Psoas muscle (tissue), 8 donors: ENCODE results near the gene SBDS. TPM values are rescaled to one million over a fixed set of nuclear protein-coding genes. Genes with fewer than 3 reads are reported as not detected.
A peak's percentile ranks its signal among the peaks of the same experiment; 100 is the strongest.

Experiments
- ATAC-seq, 4 donors: fragments of 200-7000 bp; cut with Tn5 transposase; one replicate each; pipeline ENCODE4 v1.9.1; 2020; ENCODE audit warnings: moderate library complexity in 3 of 4, mild to moderate bottlenecking in 2 of 4
- DNase-seq, 2 donors: peaks; one replicate each; pipeline ENCODE4 v3.0.0-alpha.2; 2020
- H3K27ac ChIP-seq: fragments of 200-600 bp; one replicate; pipeline ENCODE4 v1.8.0; 2022
- H3K27me3 ChIP-seq, 3 donors: fragments of 200-600 bp in 1 of 3; one replicate each; pipeline versions ENCODE4 v1.6.1 to v1.8.0; 2013 to 2022; ENCODE audit warnings: low read length in 2 of 3, mild to moderate bottlenecking in 2 of 3, moderate library complexity in 1 of 3; ENCODE audit not compliant: insufficient read depth in 3 of 3
- H3K36me3 ChIP-seq, 2 donors: fragments of 200-600 bp in 1 of 2; one replicate each; pipeline versions ENCODE4 v1.6.1 to v1.8.0; 2013 to 2022; ENCODE audit warnings: low read depth in 1 of 2, mild to moderate bottlenecking in 1 of 2, moderate library complexity in 1 of 2; ENCODE audit not compliant: insufficient read depth in 1 of 2
- H3K4me1 ChIP-seq: fragments of 200-600 bp; one replicate; pipeline ENCODE4 v1.8.0; 2022
- H3K4me3 ChIP-seq: fragments of 200-600 bp; one replicate; pipeline ENCODE4 v1.8.0; 2022; ENCODE audit warnings: mild to moderate bottlenecking
- H3K9me3 ChIP-seq: fragments of 200-600 bp; one replicate; pipeline ENCODE4 v1.8.0; 2022
- whole genome bisulfite sequencing, 3 donors: extraction: QIAGEN DNeasy Blood & Tissue Kit; methylation state at CpG; one replicate each; pipeline versions ENCODE4 v1.1.6 to v1.1.7; 2013; 5-methylcytosine and 5-hydroxymethylcytosine counted together
- intact Hi-C, 2 donors: fragments of 100-400 bp; cut with DNase I; formaldehyde crosslinking; loops; one replicate each; pipeline versions ENCODE4 v1.11.0 to v1.14.2; 2022
- polyA plus RNA-seq, 3 donors: library from polyadenylated mRNA; stranded (reverse); fragments of 200-250 nt; gene quantifications; one replicate each; pipeline ENCODE4 v1.2.3, GENCODE V29; 2013
- total RNA-seq, 4 donors: library from RNA; stranded (reverse); fragmentation: NEBNext Ultra II Directional in 2 of 4; extraction: Animal tissue kit (Norgen Biotek cat#: 25700) in 2 of 4; gene quantifications; one replicate each; pipeline versions ENCODE4 v1.2.1 to v1.2.4, GENCODE V29; 2021 to 2023
- TF ChIP-seq, protein P1 (sequence below): fragments of 200-600 bp; IDR thresholded peaks from one replicate; pipeline ENCODE4 v1.8.0; 2022; ENCODE audit warnings: antibody characterized with exemption
- donor health status: healthy with polysubstance abuse.
- donor health status: DM: no; HTN: no; CAD: no; lungs with moderate emphysema.
- donor health status: Bipolar disorder and iron deficiency.
- donor health status: healthy.
- donor health status: DM: yes; HTN: yes; CAD: no.
- donor health status: DM: no; HTN: no; CAD: no.
- donor health status: DM: no; HTN: no; CAD: no.
- donor health status: DM: yes; HTN: yes; CAD: no.

The SBDS gene
- total and polyA plus RNA-seq, 7 donors: 236 to 417 (median 389) TPM

DNA sequence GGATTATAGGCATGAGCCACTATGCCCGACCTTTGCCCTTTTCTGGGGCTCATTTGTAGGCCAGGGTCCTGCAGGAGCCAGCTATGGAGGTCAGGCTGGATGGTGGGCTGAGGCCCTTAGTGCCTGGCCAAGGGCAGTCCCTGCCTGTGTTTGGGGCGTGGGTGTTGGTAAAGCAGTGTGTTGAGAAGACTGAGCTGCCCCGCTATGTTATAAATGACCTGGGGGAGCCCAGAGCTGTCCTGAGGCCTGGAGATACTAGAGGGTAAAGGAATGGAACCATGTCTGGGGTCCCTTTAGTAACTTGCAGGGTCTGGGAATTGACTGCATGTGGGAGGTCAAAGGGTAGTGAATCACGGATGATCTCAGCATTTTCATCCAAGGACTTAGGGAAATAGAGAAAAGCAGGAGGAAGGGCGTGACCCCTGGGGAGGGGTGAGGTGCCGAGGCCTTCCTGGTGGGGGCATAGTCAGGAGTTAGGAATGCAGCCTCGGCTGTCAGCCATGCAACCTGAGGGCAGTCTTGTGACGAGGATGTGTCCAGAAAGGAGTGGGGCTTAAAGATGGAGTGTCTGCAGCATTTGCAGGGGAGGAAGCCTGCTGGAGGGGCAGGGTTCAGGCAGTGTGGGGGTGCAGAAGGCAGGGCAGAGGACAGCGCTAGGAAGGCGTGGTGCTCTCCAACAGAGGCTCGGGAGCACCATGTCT, 42.9 kb downstream of the SBDS start:
- no peak for DNase-seq

GRCh38 chr7:66950763-66951162, 44.6 kb downstream of the SBDS start:
- 86 to 94% (median 89%) methylated on average over 8 of the region's 8 CpGs for WGBS, 3 donors

More for the DNA sequence above, 42.9 kb downstream of the SBDS start:
- H3K4me1 ChIP-seq: no peaks in the 10 kb centered on the region
- intact Hi-C loops: no loop called here
- H3K27ac ChIP-seq: no peak overlapping the region
- TF ChIP-seq, protein P1, sequence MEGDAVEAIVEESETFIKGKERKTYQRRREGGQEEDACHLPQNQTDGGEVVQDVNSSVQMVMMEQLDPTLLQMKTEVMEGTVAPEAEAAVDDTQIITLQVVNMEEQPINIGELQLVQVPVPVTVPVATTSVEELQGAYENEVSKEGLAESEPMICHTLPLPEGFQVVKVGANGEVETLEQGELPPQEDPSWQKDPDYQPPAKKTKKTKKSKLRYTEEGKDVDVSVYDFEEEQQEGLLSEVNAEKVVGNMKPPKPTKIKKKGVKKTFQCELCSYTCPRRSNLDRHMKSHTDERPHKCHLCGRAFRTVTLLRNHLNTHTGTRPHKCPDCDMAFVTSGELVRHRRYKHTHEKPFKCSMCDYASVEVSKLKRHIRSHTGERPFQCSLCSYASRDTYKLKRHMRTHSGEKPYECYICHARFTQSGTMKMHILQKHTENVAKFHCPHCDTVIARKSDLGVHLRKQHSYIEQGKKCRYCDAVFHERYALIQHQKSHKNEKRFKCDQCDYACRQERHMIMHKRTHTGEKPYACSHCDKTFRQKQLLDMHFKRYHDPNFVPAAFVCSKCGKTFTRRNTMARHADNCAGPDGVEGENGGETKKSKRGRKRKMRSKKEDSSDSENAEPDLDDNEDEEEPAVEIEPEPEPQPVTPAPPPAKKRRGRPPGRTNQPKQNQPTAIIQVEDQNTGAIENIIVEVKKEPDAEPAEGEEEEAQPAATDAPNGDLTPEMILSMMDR: no peak
- peaks cover 26 to 100% of the 10 kb centered on the region in 2 donors for H3K36me3 ChIP-seq
- 81 to 82% (median 81%) methylated on average over 11 of the region's 11 CpGs for WGBS, 3 donors
- peak in 2 of 4 donors; percentile 17 to 43 for ATAC-seq
- H3K4me3 ChIP-seq: no peak overlapping the region
- no peaks in the 10 kb centered on the region for H3K27me3 ChIP-seq
- no peaks in the 10 kb centered on the region for H3K9me3 ChIP-seq

GRCh38 chr7:66950311-66950710, 45.1 kb downstream of the SBDS start:
- TF ChIP-seq, protein P1: no peak
- intact Hi-C loops: no loop called here
- WGBS, 3 donors: 79 to 81% (median 80%) methylated on average over 3 of the region's 3 CpGs

More at GRCh38 chr7:66950763-66951162, 44.6 kb downstream of the SBDS start:
- Histone ChIP-seq H3K4me3 (no peak overlapping the region), H3K36me3 (peaks cover 26 to 100% of the 10 kb centered on the region in 2 donors), H3K27ac (no peak overlapping the region), H3K9me3 (no peaks in the 10 kb centered on the region), H3K27me3 (no peaks in the 10 kb centered on the region), H3K4me1 (no peaks in the 10 kb centered on the region)
- TF ChIP-seq, protein P1: no peak
- DNase-seq (no peak), ATAC-seq (no peak)
- intact Hi-C loops: no loop called here

GRCh38 chr7:66948480-66949109, 46.8 kb downstream of the SBDS start:
- intact Hi-C loops: no loop called here
- Histone ChIP-seq H3K27ac (no peak overlapping the region), H3K4me3 (no peak overlapping the region), H3K4me1 (no peaks in the 10 kb centered on the region), H3K36me3 (peaks cover 24 to 100% of the 10 kb centered on the region in 2 donors), H3K9me3 (no peaks in the 10 kb centered on the region), H3K27me3 (no peaks in the 10 kb centered on the region)
- TF ChIP-seq, protein P1: no peak
- ATAC-seq: no peak
- no peak for DNase-seq
- WGBS, 3 donors: 89 to 91% (median 91%) methylated on average over 19 of the region's 19 CpGs

More at GRCh38 chr7:66950311-66950710, 45.1 kb downstream of the SBDS start:
- Histone ChIP-seq H3K36me3 (peaks cover 26 to 100% of the 10 kb centered on the region in 2 donors), H3K27ac (no peak overlapping the region), H3K9me3 (no peaks in the 10 kb centered on the region), H3K4me3 (no peak overlapping the region), H3K4me1 (no peaks in the 10 kb centered on the region), H3K27me3 (no peaks in the 10 kb centered on the region)
- ATAC-seq: no peak
- no peak for DNase-seq
